Sciatic nerve (tissue), 2 donors: Measurements from ENCODE around the gene TESK2. TPM values are rescaled to one million over a fixed set of nuclear protein-coding genes. Genes with fewer than 3 reads are reported as not detected.
A peak's percentile ranks its signal among the peaks of the same experiment; 100 is the strongest.
"Not testable (repeated sequence)": the region's sequence is repeated elsewhere in the genome, so short reads cannot be mapped to it uniquely, and the experiment has no call there.

Experiments
- ATAC-seq: fragments of 200-7000 bp; cut with Tn5 transposase; one replicate; pipeline ENCODE4 v1.9.1; 2020; ENCODE audit warnings: mild to moderate bottlenecking, moderate library complexity
- DNase-seq: peaks from one replicate; pipeline ENCODE4 v3.0.0-alpha.2; 2020; ENCODE audit warnings: low spot score
- intact Hi-C: fragments of 100-400 bp; cut with DNase I; formaldehyde crosslinking; loops from one replicate; pipeline ENCODE4 v1.14.2; 2022
- total RNA-seq: library from RNA; stranded (reverse); fragmentation: NEBNext Ultra II Directional; extraction: Animal tissue kit (Norgen Biotek cat#: 25700); gene quantifications from one replicate; pipeline ENCODE4 v1.2.1, GENCODE V29; 2021
- donor health status: DM: no; HTN: no; CAD: no.
- donor health status: DM: no; HTN: no; CAD: no.

TESK2 gene
- total RNA-seq, 1 donor from 2014 or later, result 14.3 TPM

DNA sequence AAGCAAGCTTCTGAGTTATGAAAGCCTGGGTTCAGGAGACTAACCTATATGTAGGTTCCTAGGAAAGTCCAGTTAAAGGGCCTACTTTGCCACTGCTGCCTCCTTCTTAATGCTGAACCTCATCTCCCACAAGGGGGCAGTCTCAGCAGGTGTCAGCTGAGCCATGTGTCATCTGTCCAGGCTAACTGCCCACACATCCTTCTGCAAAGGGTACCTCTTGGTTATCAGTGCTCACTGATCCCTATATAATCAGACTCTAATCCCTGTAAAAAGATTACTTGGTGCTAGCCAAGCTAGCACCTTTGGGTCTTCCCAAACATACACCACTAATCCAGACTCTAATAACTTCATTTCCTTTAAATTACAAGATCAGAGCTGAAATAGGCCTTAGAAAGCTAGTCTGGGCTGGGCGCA is 21.7 kb upstream of the TESK2 start:
- peak; percentile 45 for ATAC-seq
- intact Hi-C loops, result loop anchor here (10.0 kb wide), 1 partner anchor 52 kb away; no protein-coding TSS in a partner anchor
- no peak for DNase-seq

DNA sequence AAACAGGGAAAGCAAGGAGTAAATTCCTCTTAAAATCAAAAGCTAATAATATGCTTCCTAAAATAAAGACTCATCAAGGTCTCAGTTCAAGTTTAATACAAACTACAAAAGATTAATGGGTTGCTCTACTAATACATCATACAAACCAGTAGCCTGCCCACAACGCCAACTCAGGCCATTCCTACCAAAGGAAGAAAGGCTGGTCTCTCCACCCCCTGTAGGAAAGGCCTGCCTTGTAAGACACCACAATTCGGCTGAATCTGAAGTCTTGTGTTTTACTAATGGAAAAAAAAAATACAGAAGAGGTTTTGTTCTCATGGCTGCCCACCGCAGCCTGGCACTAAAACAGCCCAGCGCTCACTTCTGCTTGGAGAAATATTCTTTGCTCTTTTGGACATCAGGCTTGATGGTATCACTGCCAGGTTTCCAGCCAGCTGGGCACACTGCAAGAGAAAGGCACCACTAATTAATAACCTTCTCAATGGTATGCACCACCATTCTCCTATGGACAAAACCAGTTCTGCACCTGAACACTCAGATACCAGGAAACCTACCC is 20.1 kb upstream of the TESK2 start:
- peak; percentile 37 for ATAC-seq
- DNase-seq, result no peak
- intact Hi-C loops, result loop anchor here (10.0 kb wide), 1 partner anchor 54 kb away; no protein-coding TSS in a partner anchor

DNA sequence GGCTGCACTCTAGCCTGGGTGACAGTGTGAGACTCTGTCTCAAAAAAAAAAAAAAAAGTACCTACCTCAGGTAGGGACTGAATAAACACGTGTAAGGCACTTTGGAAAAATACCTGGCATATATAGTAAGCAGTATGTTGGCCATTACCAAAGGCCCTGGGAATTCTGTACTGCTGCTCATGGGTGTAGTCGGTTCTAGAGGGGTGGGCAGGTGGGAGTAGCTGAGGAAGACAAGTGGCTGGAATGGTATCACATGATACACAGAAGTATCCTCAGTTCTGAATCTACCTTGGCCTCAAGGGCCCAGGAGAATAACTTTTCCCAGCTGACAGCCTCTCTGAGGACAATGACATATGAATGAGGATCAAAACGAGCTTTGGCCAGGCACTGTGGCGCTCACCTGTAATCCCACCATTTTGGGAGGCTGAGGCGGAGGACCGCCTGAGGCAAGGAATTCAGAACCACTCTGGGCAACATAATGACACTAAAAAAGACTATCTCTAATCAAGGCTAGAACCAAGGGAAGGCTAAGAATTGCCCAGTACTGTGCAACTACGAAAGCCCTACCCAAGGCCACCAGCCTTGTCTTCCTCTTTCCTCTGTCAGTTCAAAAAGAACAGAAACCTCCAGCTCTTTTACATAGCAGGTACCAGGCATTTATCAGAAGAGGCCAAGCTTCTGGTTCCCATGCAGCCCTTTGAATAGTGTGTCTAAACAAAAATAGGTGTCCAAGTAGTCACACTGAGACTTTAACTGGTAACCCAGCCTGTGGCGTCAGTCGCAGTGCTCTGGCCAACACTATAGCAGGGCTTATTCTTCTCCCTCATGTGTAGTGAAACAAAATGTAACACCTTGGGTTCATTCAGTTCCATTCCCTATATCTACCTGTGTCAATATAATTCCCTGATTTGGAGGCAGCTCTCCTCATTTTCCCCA is 19.3 kb upstream of the TESK2 start:
- no peak for ATAC-seq
- DNase-seq, result no peak
- intact Hi-C loops, result loop anchor here (10.0 kb wide), 1 partner anchor 54 kb away; no protein-coding TSS in a partner anchor

DNA sequence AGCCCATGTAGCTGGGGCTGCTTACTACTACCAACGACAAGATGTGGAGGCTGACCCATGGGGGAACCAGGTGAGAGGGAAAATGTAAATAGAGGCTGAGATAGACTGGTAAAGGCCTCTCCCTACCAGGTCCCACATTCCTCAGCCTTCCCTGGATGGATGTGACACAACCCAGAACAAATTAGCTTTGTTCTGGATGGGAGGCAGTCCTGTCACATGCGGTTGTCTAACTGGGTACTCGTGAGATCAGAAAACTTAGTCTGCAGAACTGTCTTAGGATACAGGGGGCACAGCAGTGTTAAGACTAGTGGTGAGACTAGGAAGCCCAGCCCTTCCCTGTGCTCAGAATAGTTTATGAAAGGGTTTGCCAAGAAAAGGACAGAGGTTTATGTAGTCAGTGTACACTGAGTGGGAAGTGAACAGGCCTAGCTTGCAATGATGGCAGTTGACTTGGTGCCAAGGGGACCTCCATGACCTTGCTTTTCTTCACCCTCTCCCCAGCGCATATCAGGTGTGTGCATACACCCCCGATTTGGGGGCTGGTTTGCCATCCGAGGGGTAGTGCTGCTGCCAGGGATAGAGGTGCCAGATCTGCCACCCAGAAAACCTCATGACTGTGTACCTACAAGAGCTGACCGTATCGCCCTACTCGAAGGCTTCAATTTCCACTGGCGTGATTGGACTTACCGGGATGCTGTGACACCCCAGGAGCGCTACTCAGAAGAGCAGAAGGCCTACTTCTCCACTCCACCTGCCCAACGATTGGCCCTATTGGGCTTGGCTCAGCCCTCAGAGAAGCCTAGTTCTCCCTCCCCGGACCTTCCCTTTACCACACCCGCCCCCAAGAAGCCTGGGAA is 17.6 kb upstream of the TESK2 start:
- intact Hi-C loops, result no loop called here
- DNase-seq, result no peak
- peak; percentile 58 for ATAC-seq

DNA sequence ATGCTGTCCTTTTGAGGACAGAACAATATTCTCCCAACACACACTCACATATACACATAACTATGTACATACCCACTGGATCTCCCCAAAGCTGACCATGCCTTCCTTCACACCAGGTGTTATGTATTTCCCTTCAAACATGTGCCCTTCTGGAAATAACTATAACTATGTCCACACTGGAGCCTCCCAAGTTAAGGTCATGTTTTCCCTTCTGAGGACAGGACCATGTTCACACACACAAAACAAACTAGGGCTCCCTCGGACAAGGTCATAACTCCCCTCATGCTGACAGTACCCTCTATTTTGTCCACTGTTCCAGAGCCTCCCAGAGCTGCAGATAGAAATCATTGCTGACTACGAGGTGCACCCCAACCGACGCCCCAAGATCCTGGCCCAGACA is 16.9 kb upstream of the TESK2 start:
- DNase-seq, result no peak
- intact Hi-C loops, result no loop called here
- no peak for ATAC-seq

DNA sequence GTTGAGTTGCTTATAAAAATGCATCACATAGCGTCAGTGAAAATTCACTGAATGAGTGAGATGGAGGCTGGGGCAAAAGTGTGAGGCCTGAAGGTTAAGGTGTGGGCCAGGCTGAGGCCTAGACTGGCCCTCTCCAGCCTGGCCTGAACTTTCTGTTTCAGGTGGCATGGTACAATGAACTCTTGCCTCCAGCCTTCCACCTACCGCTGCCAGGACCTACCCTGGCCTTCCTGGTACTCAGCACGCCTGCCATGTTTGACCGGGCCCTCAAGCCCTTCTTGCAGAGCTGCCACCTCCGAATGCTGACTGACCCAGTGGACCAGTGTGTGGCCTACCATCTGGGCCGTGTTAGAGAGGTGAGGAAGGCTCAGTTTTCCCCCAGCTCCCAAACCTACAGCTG is 16.2 kb upstream of the TESK2 start:
- DNase-seq (no peak), ATAC-seq (no peak)
- intact Hi-C loops, result no loop called here

DNA sequence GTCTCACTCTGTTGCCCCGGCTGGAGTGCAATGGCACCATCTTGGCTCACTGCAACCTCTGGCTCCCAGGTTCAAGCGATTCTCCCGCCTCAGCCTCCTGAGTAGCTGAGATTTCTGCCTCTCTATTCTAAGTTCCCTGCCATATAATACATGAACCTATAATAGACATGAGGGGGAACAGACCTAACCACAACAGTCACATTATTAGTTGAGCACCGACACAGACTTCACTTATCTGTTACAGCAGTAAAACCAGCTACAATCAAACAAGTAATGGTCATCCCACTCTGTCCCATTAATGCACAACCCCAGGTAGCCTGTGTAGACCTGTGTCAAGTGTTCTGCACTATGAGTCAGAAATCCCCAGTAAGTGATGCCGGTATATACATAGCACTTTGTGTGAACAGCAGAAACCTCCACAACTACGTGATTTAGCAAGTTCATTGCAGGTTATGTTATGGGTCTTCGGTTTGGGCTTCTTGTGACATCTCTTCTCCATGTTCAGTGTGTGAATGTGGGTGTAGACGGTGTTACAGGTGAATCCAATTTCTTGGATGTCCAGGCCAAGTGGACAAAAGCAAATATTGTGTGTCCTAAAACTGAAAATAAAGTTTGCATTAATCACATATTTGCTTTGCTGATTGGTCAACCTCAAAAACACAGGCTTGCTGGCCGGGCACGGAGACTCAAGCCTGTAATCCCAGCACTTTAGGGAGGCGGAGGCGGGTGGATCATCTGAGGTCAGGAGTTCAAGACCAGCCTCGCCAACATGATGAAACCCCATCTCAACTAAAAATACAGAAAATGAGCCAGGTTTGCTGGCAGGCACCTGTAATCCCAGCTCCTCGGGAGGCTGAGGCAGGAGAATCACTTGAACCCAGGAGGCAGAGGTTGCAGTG is 12.7 kb upstream of the TESK2 start:
- DNase-seq, result no peak
- intact Hi-C loops, result no loop called here
- ATAC-seq, result no peak

DNA sequence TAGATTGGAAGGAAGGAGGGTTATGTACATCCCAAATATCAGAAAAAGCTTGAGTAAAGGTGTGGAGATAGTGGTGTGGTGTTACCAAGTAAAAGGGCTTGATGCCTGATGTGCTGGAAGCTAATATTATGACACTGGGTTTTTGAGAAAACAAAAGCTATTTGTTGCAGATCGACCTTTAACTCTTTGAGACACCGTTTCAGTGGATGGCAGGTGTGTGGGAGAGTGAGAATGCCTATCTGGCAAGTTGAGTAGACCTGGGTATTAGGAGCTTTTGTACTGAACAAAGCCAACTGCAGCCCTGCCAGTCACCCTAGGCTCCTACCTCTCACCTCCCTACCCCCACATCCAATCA is 10.5 kb upstream of the TESK2 start:
- intact Hi-C loops, result no loop called here
- DNase-seq, result no peak
- no peak for ATAC-seq

DNA sequence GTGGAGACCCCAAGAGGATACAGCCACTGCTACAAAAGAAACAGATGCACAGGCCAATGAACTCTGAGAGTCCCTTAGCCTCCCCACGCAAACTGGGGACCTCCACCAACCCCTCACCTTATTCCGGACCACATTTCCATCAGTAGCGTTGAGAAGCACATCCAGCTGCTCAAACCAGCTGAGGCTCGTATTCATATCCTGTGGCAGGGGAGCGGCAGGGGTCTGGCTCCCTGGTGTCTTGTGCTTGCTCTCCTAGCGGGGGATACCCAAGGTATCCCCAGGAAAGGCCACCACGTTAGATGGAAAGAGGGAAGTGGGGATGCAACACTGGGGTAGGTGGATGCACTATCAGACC is 8.4 kb upstream of the TESK2 start:
- ATAC-seq (no peak), DNase-seq (no peak)
- intact Hi-C loops, result loop anchor here (10.0 kb wide), 1 partner anchor 485 kb away; the partner anchor contains the start of genes HECTD3 and UROD

DNA sequence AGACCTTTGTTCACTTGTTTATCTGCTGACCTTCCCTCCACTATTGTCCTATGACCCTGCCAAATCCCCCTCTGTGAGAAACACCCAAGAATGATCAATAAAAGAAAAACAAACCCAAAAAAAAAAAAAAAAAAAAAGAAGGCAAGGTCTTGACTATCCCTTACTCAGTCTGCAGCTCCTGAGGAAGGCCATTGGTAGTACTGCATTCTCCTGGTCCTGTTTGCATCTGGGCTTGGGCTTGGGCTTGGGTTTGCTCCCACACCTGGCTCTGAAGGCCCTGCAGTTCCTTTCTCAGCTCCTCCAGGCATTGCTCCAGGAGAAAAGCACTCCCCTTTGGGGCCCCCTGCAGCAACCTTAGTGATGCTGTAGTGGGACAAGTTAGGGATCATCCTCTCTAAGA is 7.3 kb upstream of the TESK2 start:
- intact Hi-C loops, result loop anchor here (10.0 kb wide), 1 partner anchor 483 kb away; the partner anchor contains the start of genes HECTD3 and UROD
- ATAC-seq, result no peak
- DNase-seq, result no peak

DNA sequence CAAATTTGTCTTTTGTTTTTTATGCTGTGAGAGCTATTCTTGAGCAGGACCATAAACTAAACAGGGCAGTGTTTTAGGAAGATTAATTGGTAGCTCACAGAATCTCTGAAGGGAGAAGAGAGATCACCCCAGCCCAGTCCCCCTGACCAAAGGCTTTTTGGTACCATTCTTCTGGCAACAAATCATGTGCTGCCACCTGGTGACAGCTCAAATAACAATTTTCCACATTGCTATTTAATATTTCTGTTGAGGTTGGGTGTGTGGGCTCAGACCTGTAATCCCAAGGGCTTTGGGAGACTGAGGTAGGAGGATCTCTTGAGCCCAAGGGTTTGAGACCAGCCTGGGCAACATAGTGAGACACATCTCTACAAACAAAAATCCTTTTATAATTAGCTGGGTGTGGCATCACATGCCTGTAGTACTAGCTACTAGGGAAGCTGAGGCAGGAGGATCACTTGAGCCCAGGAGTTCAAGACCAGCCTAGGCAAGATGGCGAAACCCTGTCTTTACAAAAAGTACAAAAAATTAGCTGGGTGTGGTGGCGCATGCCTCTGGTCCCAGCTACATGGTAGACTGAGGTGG is 2.2 kb upstream of the TESK2 start:
- intact Hi-C loops, result loop anchor here (5.0 to 10.0 kb wide), 2 partner anchors 131 to 478 kb away; partner anchors contain the start of genes HECTD3 and UROD
- DNase-seq (no peak), ATAC-seq (no peak)

DNA sequence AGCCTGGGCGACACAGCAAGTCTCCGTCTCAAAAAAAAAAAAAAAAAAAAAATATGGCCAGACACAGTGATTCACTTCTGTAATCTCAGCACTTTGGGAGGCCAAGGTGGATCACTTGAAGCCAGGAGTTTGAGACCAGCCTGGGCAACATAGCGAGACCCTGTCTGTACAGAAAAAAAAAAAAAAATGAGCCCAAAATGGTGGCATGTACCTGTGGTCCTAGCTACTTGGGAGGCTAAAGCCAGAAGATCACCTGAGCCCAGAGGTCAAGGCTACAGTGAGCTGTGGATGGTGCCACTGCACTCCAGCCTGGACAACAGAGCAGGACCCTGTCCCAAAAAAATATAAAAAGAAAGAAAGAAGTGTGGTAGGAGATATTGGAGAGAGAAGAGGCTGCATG is 1.7 kb upstream of the TESK2 start:
- intact Hi-C loops, result loop anchor here (5.0 to 10.0 kb wide), 2 partner anchors 130 to 478 kb away; partner anchors contain the start of genes HECTD3 and UROD
- ATAC-seq (no peak), DNase-seq (no peak)

DNA sequence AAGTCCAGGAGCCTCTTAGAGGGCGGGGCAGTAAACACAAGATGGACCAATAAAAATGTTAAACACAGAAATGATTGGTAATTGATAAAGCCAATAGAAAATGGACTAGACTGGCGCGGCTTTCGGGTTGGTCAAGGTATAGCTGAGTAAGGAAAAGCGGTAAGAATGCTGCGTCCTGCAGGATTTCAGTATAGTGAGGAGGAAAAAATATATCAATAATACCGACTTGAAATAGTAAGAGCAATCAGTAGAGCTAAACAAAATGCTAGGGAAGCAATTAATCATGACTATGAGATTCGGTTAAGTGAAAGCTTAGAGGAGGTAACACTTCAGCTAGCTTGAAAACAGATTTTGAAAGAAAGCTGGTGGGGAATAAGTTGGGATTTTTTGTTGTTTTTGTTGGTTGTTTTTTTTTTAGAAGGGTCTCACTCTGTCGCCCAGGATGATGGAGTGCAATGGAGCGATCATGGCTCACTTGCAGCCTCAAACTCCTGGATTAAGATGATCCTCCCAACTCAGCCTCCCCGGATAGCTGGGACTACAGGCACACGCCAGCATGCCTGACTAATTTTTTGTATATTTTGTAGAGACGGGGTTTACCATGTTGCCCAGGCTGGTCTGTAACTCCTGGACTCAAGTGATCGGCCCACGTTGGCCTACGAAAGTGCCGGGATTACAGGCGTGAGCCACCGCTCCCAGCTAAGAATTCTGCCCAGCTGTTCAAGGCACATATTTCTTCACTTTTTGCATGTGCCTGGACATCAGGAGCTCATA is 711 bp upstream of the TESK2 start:
- intact Hi-C loops, result loop anchor here (5.0 to 10.0 kb wide), 2 partner anchors 129 to 477 kb away; partner anchors contain the start of genes HECTD3 and UROD
- no peak for ATAC-seq
- no peak for DNase-seq

DNA sequence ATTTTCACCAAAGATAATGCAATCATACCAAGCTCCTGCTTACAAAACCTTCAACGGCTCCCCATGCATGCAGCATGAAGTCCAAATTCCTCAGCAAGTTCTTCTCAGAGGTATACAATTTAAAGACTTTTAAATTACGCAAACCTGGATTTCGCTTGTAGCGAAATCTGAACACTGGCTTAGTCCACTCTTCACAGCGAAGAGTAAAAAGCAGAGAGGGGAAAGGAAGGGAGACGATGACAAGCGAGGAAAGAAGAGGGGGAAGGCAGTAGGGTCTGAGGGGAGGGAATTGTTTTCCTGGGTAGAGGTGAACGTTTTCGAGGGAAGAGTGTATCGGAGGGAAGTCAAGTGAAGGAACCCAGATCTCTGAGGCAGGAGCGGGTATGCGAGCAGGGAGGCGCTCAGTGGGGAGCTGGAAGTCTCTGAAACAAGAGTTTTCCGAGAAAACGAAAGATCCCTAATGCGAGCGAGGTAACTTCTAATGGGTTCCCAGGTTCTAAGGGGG is 790 bp downstream of the TESK2 start:
- peak; percentile 2 for ATAC-seq
- intact Hi-C loops, result loop anchor here (5.0 to 10.0 kb wide), 2 partner anchors 128 to 475 kb away; partner anchors contain the start of genes HECTD3 and UROD
- DNase-seq, result no peak

DNA sequence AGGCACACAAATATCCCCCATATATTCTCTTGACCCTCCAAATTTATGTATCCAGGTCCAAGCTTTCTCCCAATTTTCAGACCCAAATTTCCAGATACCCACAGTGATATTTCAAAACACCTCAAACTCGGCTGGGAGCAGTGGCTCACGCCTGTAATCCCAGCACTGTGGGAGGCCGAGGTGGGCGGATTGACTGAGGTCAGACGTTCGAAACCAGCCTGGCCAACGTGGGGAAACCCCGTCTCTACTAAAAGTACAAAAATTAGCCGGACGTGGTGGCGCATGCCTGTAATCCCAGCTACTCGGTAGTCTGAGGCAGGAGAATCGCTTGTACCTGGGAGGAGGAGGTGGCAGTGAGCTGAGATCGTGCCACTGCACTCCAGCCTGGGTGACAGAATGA is 1.6 kb downstream of the TESK2 start:
- intact Hi-C loops, DNase-seq, ATAC-seq: not testable (repeated sequence)

DNA sequence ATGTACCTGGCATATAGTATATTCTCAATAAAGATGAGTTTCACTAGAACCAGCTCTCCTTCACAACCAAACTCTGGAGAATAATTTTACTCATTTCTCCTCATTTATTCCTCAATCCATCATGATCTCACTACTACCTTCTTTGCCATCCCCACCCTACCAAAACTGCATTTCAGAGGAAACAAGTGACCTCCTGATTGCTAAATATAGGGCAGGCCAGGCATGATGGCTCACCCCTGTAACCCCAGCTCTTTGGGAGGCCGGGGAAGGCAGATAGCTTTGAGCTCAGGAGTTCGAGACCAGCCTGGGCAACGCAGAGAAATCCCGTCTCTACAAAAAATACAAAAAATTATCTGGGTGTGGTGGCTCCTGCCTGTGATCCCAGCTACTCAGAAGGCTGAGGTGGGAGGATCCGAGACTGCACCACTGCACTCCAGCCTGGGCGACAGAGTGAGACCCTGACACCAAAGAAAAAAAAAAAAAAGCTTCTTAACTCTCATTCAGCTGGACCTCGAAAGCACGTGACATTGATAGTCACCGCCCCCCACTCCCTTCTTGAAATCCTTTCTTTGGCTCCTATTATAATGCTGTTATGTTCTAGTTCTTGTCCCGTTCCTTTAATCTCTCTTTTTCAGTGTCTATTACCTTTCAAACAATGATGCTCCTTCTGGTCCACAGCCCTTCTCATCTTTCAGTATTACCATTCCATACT is 2.1 kb downstream of the TESK2 start:
- ATAC-seq (no peak), DNase-seq (no peak)
- intact Hi-C loops, result no loop called here
